IMR-90 (cell line): Measurements from ENCODE around the gene PLCXD1. TPM values are rescaled to one million over a fixed set of nuclear protein-coding genes. Genes with fewer than 3 reads are reported as not detected.

ENCODE experiments used
- ATAC-seq: fragments of 200-7000 bp; cut with Tn5 transposase; 2 replicates; pipeline ENCODE4 v1.9.1; 2020; ENCODE audit warnings: low read depth, mild to moderate bottlenecking, moderate library complexity
- BruUV-seq: library from RNA; stranded (reverse); fragments of 400-500 nt; replicated peaks from 2 replicates; lab custom pipeline; 2021; lab: Mats Ljungman, UMichigan
- CTCF ChIA-PET: fragments of 300-600 bp; formaldehyde crosslinking; extraction: SDS; loops from one replicate; lab custom pipeline; 2021; ENCODE audit warnings: antibody characterized with exemption; lab: Yijun Ruan, JAX
- POLR2A ChIA-PET: fragments of 300-600 bp; sonication (Branson Sonifier 250); formaldehyde crosslinking; loops from one replicate; lab custom pipeline; 2022; ENCODE audit warnings: antibody characterized with exemption; ENCODE audit not compliant: unreplicated experiment; lab: Charles Lee
- DNase-seq: peaks from one replicate; pipeline ENCODE4 v3.0.0; 2013
- H2AFZ ChIP-seq: replicated peaks from 2 replicates; pipeline ENCODE3; 2013; ENCODE audit warnings: low read length, mild to moderate bottlenecking; ENCODE audit not compliant: poor library complexity
- H2AK5ac ChIP-seq: 2 replicates; pipeline ENCODE4 v1.6.1; 2013; ENCODE audit warnings: low read depth, low read length, inconsistent platforms
- H2AK9ac ChIP-seq: replicated peaks from 2 replicates; pipeline ENCODE3; 2013; ENCODE audit warnings: mild to moderate bottlenecking, low read depth, low read length, moderate library complexity; ENCODE audit not compliant: poor library complexity
- H2BK120ac ChIP-seq: 2 replicates; pipeline ENCODE4 v1.6.1; 2013; ENCODE audit warnings: low read depth, low read length, inconsistent platforms
- H2BK15ac ChIP-seq: 3 replicates; pipeline ENCODE4 v1.6.1; 2013; ENCODE audit warnings: low read depth, low read length, inconsistent platforms
- H2BK20ac ChIP-seq: 2 replicates; pipeline ENCODE4 v1.6.1; 2013; ENCODE audit warnings: low read depth, mild to moderate bottlenecking, inconsistent platforms, low read length, moderate library complexity
- H2BK5ac ChIP-seq: 2 replicates; pipeline ENCODE4 v1.6.1; 2013; ENCODE audit warnings: mild to moderate bottlenecking, low read depth, low read length, inconsistent platforms; ENCODE audit not compliant: poor library complexity, severe bottlenecking
- H3K14ac ChIP-seq: replicated peaks from 2 replicates; pipeline ENCODE4 v1.6.1; 2013; ENCODE audit warnings: low read depth, low read length, inconsistent platforms
- H3K18ac ChIP-seq: 2 replicates; pipeline ENCODE4 v1.6.1; 2013; ENCODE audit warnings: low read depth, low read length, control low read depth
- H3K23ac ChIP-seq: 2 replicates; pipeline ENCODE4 v1.6.1; 2013; ENCODE audit warnings: low read depth, low read length, inconsistent platforms
- H3K27ac ChIP-seq: 2 replicates; pipeline ENCODE4 v1.5.1; 2013; ENCODE audit warnings: mild to moderate bottlenecking, control low read depth, low read length; ENCODE audit not compliant: insufficient read depth
- H3K27me3 ChIP-seq: 2 replicates; pipeline ENCODE4 v1.6.1; 2013; ENCODE audit warnings: low read length; ENCODE audit not compliant: control insufficient read depth, insufficient read depth
- H3K36me3 ChIP-seq: 2 replicates; pipeline ENCODE4 v1.6.1; 2013; ENCODE audit warnings: low read length, mixed read lengths; ENCODE audit not compliant: control insufficient read depth, insufficient read depth
- H3K4ac ChIP-seq: 2 replicates; pipeline ENCODE4 v1.6.1; 2013; ENCODE audit warnings: low read depth, low read length, inconsistent platforms
- H3K4me1 ChIP-seq: 2 replicates; pipeline ENCODE4 v1.6.1; 2013; ENCODE audit warnings: low read length, mixed read lengths; ENCODE audit not compliant: control insufficient read depth, insufficient read depth
- H3K4me2 ChIP-seq: 2 replicates; pipeline ENCODE4 v1.6.1; 2013; ENCODE audit warnings: low read depth, mild to moderate bottlenecking, control low read depth, low read length, moderate library complexity
- H3K4me3 ChIP-seq: 2 replicates; pipeline ENCODE4 v1.5.1; 2013; ENCODE audit warnings: low read depth, mild to moderate bottlenecking, control low read depth, low read length, moderate library complexity; ENCODE audit not compliant: insufficient read depth
- H3K56ac ChIP-seq: 2 replicates; pipeline ENCODE4 v1.6.1; 2013; ENCODE audit warnings: low read length, inconsistent platforms; ENCODE audit not compliant: insufficient read depth; ENCODE audit errors: extremely low read depth
- H3K79me1 ChIP-seq, 2 experiments: 2 replicates each; pipeline ENCODE4 v1.6.1; 2013; ENCODE audit warnings: low read length in 2 of 2, inconsistent platforms in 1 of 2, low read depth in 1 of 2
- H3K9ac ChIP-seq: 2 replicates; pipeline ENCODE4 v1.6.1; 2013; ENCODE audit warnings: low read depth, low read length, control low read depth
- H3K9me1 ChIP-seq: 2 replicates; pipeline ENCODE4 v1.6.1; 2013; ENCODE audit warnings: low read length, inconsistent platforms; ENCODE audit not compliant: insufficient read depth
- H3K9me3 ChIP-seq: 2 replicates; pipeline ENCODE4 v1.6.1; 2013; ENCODE audit warnings: low read length; ENCODE audit not compliant: control insufficient read depth, insufficient read depth
- H4K20me1 ChIP-seq: 2 replicates; pipeline ENCODE4 v1.6.1; 2013; ENCODE audit warnings: low read length, inconsistent platforms; ENCODE audit not compliant: insufficient read depth
- H4K5ac ChIP-seq: 2 replicates; pipeline ENCODE4 v1.6.1; 2013; ENCODE audit warnings: mild to moderate bottlenecking, low read depth, low read length, control low read depth
- H4K8ac ChIP-seq, 2 experiments: 2 replicates each; pipeline ENCODE4 v1.6.1; 2013; ENCODE audit warnings: low read depth in 2 of 2, low read length in 2 of 2, control low read depth in 1 of 2, inconsistent platforms in 1 of 2
- H4K91ac ChIP-seq: 2 replicates; pipeline ENCODE4 v1.6.1; 2013; ENCODE audit warnings: low read depth, low read length, inconsistent platforms; ENCODE audit not compliant: insufficient read depth
- CTCF ChIP-seq: conservative IDR thresholded peaks from 2 replicates; pipeline ENCODE4 v1.5.1; 2012; ENCODE audit warnings: mild to moderate bottlenecking, low read depth, low read length, improper control_type of control experiment
- MAZ ChIP-seq: IDR thresholded peaks from 2 replicates; pipeline ENCODE4 v1.6.1; 2012; ENCODE audit warnings: low read depth, mild to moderate bottlenecking, low read length, improper control_type of control experiment, moderate library complexity, borderline replicate concordance
- RCOR1 ChIP-seq: IDR thresholded peaks from 2 replicates; pipeline ENCODE4 v1.6.1; 2012; ENCODE audit warnings: mild to moderate bottlenecking, low read length, improper control_type of control experiment; ENCODE audit not compliant: insufficient replicate concordance
- WGBS, 2 experiments: methylation state at CpG; one replicate each; pipeline versions ENCODE4 v1.1.5 to v1.1.7; 2013; ENCODE audit warnings: missing lambda C conversion rate in 2 of 2; ENCODE audit not compliant: insufficient read length in 1 of 2; ENCODE audit errors: extremely low coverage in 2 of 2; 5-methylcytosine and 5-hydroxymethylcytosine counted together
- dilution Hi-C: fragments of 300-500 bp; cut with HindIII; formaldehyde crosslinking; loops from one replicate; pipeline ENCODE4 v1.14.3; 2018; ENCODE audit warnings: low sequenced_read_pairs; ENCODE audit not compliant: unreplicated experiment
- in situ Hi-C: fragments of 300-500 bp; cut with MboI; formaldehyde crosslinking; loops from 3 replicates; pipeline ENCODE4 v1.14.3; 2019; ENCODE audit warnings: low sequenced_read_pairs, inconsistent platforms, mixed read lengths
- intact Hi-C: fragments of 100-400 bp; cut with micrococcal nuclease; formaldehyde crosslinking; loops from 2 replicates; pipeline ENCODE4 v1.10.0; 2022
- polyA plus RNA-seq, 3 experiments: library from polyadenylated mRNA; depleted of rRNA; stranded (reverse); fragments of >200 nt; gene quantifications; 2 replicates each; pipeline ENCODE4 v1.2.3, GENCODE V29; 2012; ENCODE audit warnings: low replicate concordance in 1 of 3
- total RNA-seq: library from RNA; depleted of rRNA; stranded (reverse); fragments of >200 nt; gene quantifications from 2 replicates; pipeline ENCODE4 v1.2.3, GENCODE V29; 2012

Gene PLCXD1
- total and polyA plus RNA-seq, 2 of the 4 experiments (the other 2 are of a cell fraction) = 16.7 to 17.7 TPM

- Histone ChIP-seq H2AK9ac (peak overlapping the region; percentile 42), H3K36me3 (no peaks in the 10 kb centered on the region), H3K4me2 (no peak overlapping the region), H2BK5ac (no peak overlapping the region), H3K9ac (no peak overlapping the region), H2BK120ac (no peak overlapping the region), H3K14ac (no peak overlapping the region), H3K23ac (no peak overlapping the region), H2AK5ac (no peak overlapping the region), H3K27me3 (no peaks in the 10 kb centered on the region), H4K8ac (no peak overlapping the region), H2BK20ac (no peak overlapping the region), H4K5ac (no peak overlapping the region), H2BK15ac (no peak overlapping the region), H3K9me3 (peaks cover 4% of the 10 kb centered on the region; the same call in 1 of the 2 replicates), H3K56ac (no peak overlapping the region), H2AFZ (no peak overlapping the region), H3K27ac (no peak overlapping the region), H3K4ac (no peak overlapping the region), H3K18ac (no peak overlapping the region), H3K9me1 (no peaks in the 10 kb centered on the region), H3K79me1 (no peaks in the 10 kb centered on the region), H3K4me1 (no peaks in the 10 kb centered on the region), H4K20me1 (no peaks in the 10 kb centered on the region), H4K91ac (no peak overlapping the region), H3K4me3 (no peak overlapping the region)
- CTCF ChIA-PET = no interaction called here
- no TSS peak for BruUV-seq
- DNase-seq (no peak), ATAC-seq (no peak)
- no peak for TF ChIP-seq MAZ
- no peak for TF ChIP-seq RCOR1
- no peak for TF ChIP-seq CTCF
- 90% methylated on average over 2 of the region's 8 CpGs; no CpG with 5 or more reads in 1 of the 2 experiments for WGBS, 2 experiments
- dilution Hi-C loops (no loop called here), intact Hi-C loops (no loop called here), in situ Hi-C loops (no loop called here)
- POLR2A ChIA-PET = no interaction called here
Observed at GRCh38 chrX:258291-259040, 22.7 kb upstream of the PLCXD1 start.
